ENCODE data around the gene MCOLN2. TPM values are rescaled to one million over a fixed set of nuclear protein-coding genes. Genes with fewer than 3 reads are reported as not detected.
"Not testable (repeated sequence)": the region's sequence is repeated elsewhere in the genome, so short reads cannot be mapped to it uniquely, and the experiment has no call there.

MCOLN2 gene
- total RNA-seq, 2 experiments from 2014 or later: 104 to 188 TPM

DNA sequence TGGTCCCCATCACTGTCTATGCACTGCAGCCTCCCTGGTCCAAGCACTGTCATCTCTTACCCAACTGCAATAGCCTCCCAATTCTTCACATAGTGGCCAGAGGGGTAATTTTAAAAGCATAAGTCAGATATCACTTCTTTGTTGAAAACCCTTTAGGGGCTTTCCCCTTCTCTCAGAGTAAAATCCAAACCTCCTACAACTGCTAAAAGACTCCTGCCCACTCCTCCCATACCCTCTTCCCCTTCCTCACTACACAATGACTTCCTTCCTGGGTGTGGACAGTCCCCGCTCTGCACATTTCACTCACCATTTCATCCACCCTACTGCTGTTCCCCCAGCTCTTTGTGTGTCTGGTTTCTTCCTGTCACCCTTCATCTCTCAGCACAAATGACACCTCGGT lies 8.3 kb downstream of the MCOLN2 start:
- DNase-seq (ENCODE audit: low spot score): peak; percentile 33
- POLR2A ChIA-PET: no interaction called here
- H3K27ac ChIP-seq (ENCODE audit: low read depth, low read length, poor library complexity, severe bottlenecking): peak overlapping the region; percentile 63
- peak overlapping the region; percentile 74 for H3K4me2 ChIP-seq (ENCODE audit: low read length)
- H3K36me3 ChIP-seq (ENCODE audit: insufficient read depth, low read length): peaks cover 71% of the 10 kb centered on the region
- intact Hi-C loops (cut with micrococcal nuclease; ENCODE audit: unreplicated experiment): loop anchor here (2.0 kb wide), 1 partner anchor 16 kb away; no protein-coding TSS in a partner anchor
- H4K20me1 ChIP-seq (ENCODE audit: insufficient read depth, low read length): peaks cover 9% of the 10 kb centered on the region; the same call in 1 of the 2 replicates
- no peak for TF ChIP-seq EZH2phosphoT487 (IDR thresholded peaks at IDR 0.05; ENCODE audit: borderline replicate concordance, low read depth, low read length)
- TF ChIP-seq, protein P1, sequence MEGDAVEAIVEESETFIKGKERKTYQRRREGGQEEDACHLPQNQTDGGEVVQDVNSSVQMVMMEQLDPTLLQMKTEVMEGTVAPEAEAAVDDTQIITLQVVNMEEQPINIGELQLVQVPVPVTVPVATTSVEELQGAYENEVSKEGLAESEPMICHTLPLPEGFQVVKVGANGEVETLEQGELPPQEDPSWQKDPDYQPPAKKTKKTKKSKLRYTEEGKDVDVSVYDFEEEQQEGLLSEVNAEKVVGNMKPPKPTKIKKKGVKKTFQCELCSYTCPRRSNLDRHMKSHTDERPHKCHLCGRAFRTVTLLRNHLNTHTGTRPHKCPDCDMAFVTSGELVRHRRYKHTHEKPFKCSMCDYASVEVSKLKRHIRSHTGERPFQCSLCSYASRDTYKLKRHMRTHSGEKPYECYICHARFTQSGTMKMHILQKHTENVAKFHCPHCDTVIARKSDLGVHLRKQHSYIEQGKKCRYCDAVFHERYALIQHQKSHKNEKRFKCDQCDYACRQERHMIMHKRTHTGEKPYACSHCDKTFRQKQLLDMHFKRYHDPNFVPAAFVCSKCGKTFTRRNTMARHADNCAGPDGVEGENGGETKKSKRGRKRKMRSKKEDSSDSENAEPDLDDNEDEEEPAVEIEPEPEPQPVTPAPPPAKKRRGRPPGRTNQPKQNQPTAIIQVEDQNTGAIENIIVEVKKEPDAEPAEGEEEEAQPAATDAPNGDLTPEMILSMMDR (conservative IDR thresholded peaks at IDR 0.05; ENCODE audit: low read length): no peak
- no peaks in the 10 kb centered on the region; the same call in 1 of the 2 replicates for H3K9me3 ChIP-seq (ENCODE audit: low read length)
- H3K9me2 ChIP-seq (ENCODE audit: insufficient read depth, low read length): no peaks in the 10 kb centered on the region
- H3K79me2 ChIP-seq (ENCODE audit: insufficient read depth, low read depth, low read length): peaks cover 95% of the 10 kb centered on the region
- peaks cover 68% of the 10 kb centered on the region for H3K4me1 ChIP-seq (ENCODE audit: insufficient read depth, low read length, poor library complexity, severe bottlenecking)
- H2AFZ ChIP-seq (ENCODE audit: low read length): no peak overlapping the region
- H3K4me3 ChIP-seq (ENCODE audit: low read depth, low read length, poor library complexity, severe bottlenecking): peak overlapping the region; percentile 43
- CTCF ChIA-PET (ENCODE audit: unreplicated experiment): no interaction called here
- no TSS peak for BruUV-seq (replicated peaks)

DNA sequence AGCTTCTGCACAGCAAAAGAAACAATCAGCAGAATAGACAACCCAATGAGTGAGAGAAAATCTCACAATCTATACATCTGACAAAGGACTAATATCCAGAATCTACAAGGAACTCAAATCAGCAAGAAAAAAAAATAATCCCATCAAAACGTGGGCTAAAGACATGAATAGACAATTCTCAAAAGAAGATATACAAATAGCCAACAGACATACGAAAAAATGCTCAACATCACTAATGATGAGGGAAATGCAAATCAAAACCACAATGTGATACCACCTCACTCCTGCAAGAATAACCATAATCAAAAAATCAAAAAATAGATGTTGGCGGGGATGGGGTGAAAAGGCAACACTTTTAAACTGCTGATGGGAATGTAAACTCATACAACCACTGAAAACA lies 10.4 kb downstream of the MCOLN2 start:
- BruUV-seq (replicated peaks); H2AFZ ChIP-seq (ENCODE audit: low read length); CTCF ChIA-PET (ENCODE audit: unreplicated experiment); DNase-seq (ENCODE audit: low spot score); H3K4me3 ChIP-seq (ENCODE audit: low read depth, low read length, poor library complexity, severe bottlenecking); intact Hi-C loops (cut with micrococcal nuclease; ENCODE audit: unreplicated experiment); H4K20me1 ChIP-seq (ENCODE audit: insufficient read depth, low read length); H3K9me3 ChIP-seq (ENCODE audit: low read length); H3K9me2 ChIP-seq (ENCODE audit: insufficient read depth, low read length); H3K27ac ChIP-seq (ENCODE audit: low read depth, low read length, poor library complexity, severe bottlenecking): not testable (repeated sequence)
- peaks cover 95% of the 10 kb centered on the region for H3K79me2 ChIP-seq (ENCODE audit: insufficient read depth, low read depth, low read length)
- H3K4me2 ChIP-seq (ENCODE audit: low read length): peak overlapping the region; percentile 29; the same call in 1 of the 2 replicates
- POLR2A ChIA-PET: interaction anchor here (0.9 to 2.7 kb wide), 3 partner anchors 11 to 15 kb away, joined by 3 to 8 read pairs (median 7); no protein-coding TSS in a partner anchor
- peaks cover 48% of the 10 kb centered on the region for H3K4me1 ChIP-seq (ENCODE audit: insufficient read depth, low read length, poor library complexity, severe bottlenecking)
- H3K36me3 ChIP-seq (ENCODE audit: insufficient read depth, low read length): peaks cover 72% of the 10 kb centered on the region

DNA sequence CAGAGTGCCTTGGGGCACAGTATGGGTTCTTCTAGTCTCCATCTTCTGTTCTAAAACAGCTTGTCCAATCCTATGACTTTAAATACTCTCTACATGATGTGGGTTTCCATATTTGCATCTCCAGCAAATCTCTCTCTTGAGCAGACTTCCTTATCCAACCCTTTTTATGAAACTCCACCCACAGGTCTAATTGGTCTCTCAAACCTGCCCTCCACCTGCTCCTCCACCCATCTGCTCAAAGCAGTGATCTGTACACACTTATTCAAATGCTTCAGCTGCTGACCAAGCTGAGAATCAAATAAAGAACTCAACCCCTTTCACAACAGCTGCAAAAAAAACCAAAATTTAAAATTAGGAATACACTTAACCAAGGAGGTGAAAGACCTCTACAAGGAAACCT lies 11.5 kb downstream of the MCOLN2 start:
- no peaks in the 10 kb centered on the region for H4K20me1 ChIP-seq (ENCODE audit: insufficient read depth, low read length)
- CTCF ChIA-PET (ENCODE audit: unreplicated experiment): interaction anchor here (1.3 kb wide), 1 partner anchor 13 kb away, joined by 3 read pairs; no protein-coding TSS in a partner anchor
- no peaks in the 10 kb centered on the region for H3K9me2 ChIP-seq (ENCODE audit: insufficient read depth, low read length)
- POLR2A ChIA-PET: interaction anchor here (0.7 to 2.7 kb wide), 4 partner anchors 9 to 298 kb away, joined by 4 to 8 read pairs (median 8); no protein-coding TSS in a partner anchor
- H3K27ac ChIP-seq (ENCODE audit: low read depth, low read length, poor library complexity, severe bottlenecking): peak overlapping the region; percentile 11
- peaks cover 95% of the 10 kb centered on the region for H3K79me2 ChIP-seq (ENCODE audit: insufficient read depth, low read depth, low read length)
- no peak for TF ChIP-seq EZH2phosphoT487 (IDR thresholded peaks at IDR 0.05; ENCODE audit: borderline replicate concordance, low read depth, low read length)
- TF ChIP-seq, protein P1 (conservative IDR thresholded peaks at IDR 0.05; ENCODE audit: low read length): no peak
- peaks cover 77% of the 10 kb centered on the region for H3K36me3 ChIP-seq (ENCODE audit: insufficient read depth, low read length)
- BruUV-seq (replicated peaks): TSS peak; percentile 32
- H3K4me2 ChIP-seq (ENCODE audit: low read length): 0 out of 2 replicates have a peak overlapping the region, but pooled peaks have one; percentile 3
- H3K4me1 ChIP-seq (ENCODE audit: insufficient read depth, low read length, poor library complexity, severe bottlenecking): peaks cover 37% of the 10 kb centered on the region
- DNase-seq (ENCODE audit: low spot score): peak; percentile 48
- no peak overlapping the region for H3K4me3 ChIP-seq (ENCODE audit: low read depth, low read length, poor library complexity, severe bottlenecking)
- intact Hi-C loops (cut with micrococcal nuclease; ENCODE audit: unreplicated experiment): no loop called here
- no peak overlapping the region for H2AFZ ChIP-seq (ENCODE audit: low read length)
- H3K9me3 ChIP-seq (ENCODE audit: low read length): peaks cover 10% of the 10 kb centered on the region; the same call in 1 of the 2 replicates
